Gastrocnemius medialis (tissue), 4 donors: ENCODE measurements around the gene ASPRV1. TPM values are rescaled to one million over a fixed set of nuclear protein-coding genes. Genes with fewer than 3 reads are reported as not detected.

ENCODE experiments used
- ATAC-seq, 2 donors: fragments of 150-250 bp; one replicate each; pipeline ENCODE4 v1.9.1; 2016
- DNase-seq, 2 donors: peaks; one replicate each; pipeline ENCODE4 v3.0.0-alpha.2; 2019
- H3K27ac ChIP-seq, 4 donors: fragments of 200-600 bp; sonication (generic); 1 replicate in 1 of 4; 2 replicates in 3 of 4; pipeline ENCODE4 v1.5.1; 2016 to 2018; ENCODE audit warnings: mild to moderate bottlenecking in 2 of 4, moderate library complexity in 1 of 4
- H3K27me3 ChIP-seq, 3 donors: fragments of 200-600 bp; sonication (generic) in 2 of 3; 1 replicate in 1 of 3; 2 replicates in 2 of 3; pipeline versions ENCODE4 v1.5.1 to v1.6.0; 2016 to 2019; ENCODE audit warnings: mild to moderate bottlenecking in 1 of 3, moderate library complexity in 1 of 3
- H3K36me3 ChIP-seq, 2 donors: fragments of 200-600 bp; sonication (generic) in 1 of 2; one replicate each; pipeline ENCODE4 v1.5.1; 2017 to 2018
- H3K4me1 ChIP-seq, 2 donors: fragments of 200-600 bp; sonication (generic) in 1 of 2; one replicate each; pipeline ENCODE4 v1.5.1; 2016 to 2017; ENCODE audit warnings: mild to moderate bottlenecking in 2 of 2
- H3K4me3 ChIP-seq, 4 donors: fragments of 200-600 bp; sonication (generic) in 3 of 4; 1 replicate in 1 of 4; 2 replicates in 3 of 4; pipeline ENCODE4 v1.5.1; 2016 to 2019; ENCODE audit warnings: mild to moderate bottlenecking in 2 of 4
- H3K9me3 ChIP-seq, 3 donors: fragments of 200-600 bp; sonication (generic) in 2 of 3; 1 replicate in 1 of 3; 2 replicates in 2 of 3; pipeline ENCODE4 v1.5.1; 2016 to 2019
- POLR2A ChIP-seq, 2 donors: fragments of 450-650 bp; IDR thresholded peaks; one replicate each; pipeline ENCODE4 v1.6.1; 2017; ENCODE audit warnings: antibody characterized with exemption in 2 of 2, mild to moderate bottlenecking in 2 of 2, moderate library complexity in 2 of 2
- in situ Hi-C, 4 donors: fragments of 200-750 bp; cut with MboI; loops; one replicate each; pipeline versions ENCODE4 v1.15.0 to v1.8.0; 2017; ENCODE audit warnings: low sequenced_read_pairs in 4 of 4
- intact Hi-C: fragments of 100-400 bp; cut with DNase I; formaldehyde crosslinking; loops from one replicate; pipeline ENCODE4 v1.15.1; 2023; ENCODE audit warnings: low total_unique reads
- total RNA-seq, 4 donors: library from RNA; depleted of rRNA; stranded (reverse); fragments of >200 nt; gene quantifications; one replicate each; pipeline versions ENCODE4 v1.1.0 to v1.2.3, GENCODE V29; 2016
- TF ChIP-seq, protein P1 (sequence below), 5 experiments: fragments of 450-650 bp in 3 of 5; fragments of 200-600 bp in 2 of 5; sonication (generic) in 2 of 5; IDR thresholded peaks in 4 of 5; conservative IDR thresholded peaks in 1 of 5; 1 replicate in 4 of 5; 2 replicates in 1 of 5; pipeline ENCODE4 v1.5.1; 2016 to 2019; ENCODE audit warnings: antibody characterized with exemption in 5 of 5, mild to moderate bottlenecking in 3 of 5, moderate library complexity in 3 of 5

Gene ASPRV1
- total RNA-seq, 4 donors from 2014 or later: 0.39 to 3.1 (median 0.61) TPM

GRCh38 chr2:69934614-69934908 lies 26.9 kb downstream of the ASPRV1 start:
- intact Hi-C loops: no loop called here
- in situ Hi-C loops: no loop called here
- Histone ChIP-seq H3K4me1 (peaks cover 16 to 25% of the 10 kb centered on the region in 2 donors), H3K4me3 (no peak overlapping the region), H3K27me3 (no peaks in the 10 kb centered on the region), H3K9me3 (no peaks in the 10 kb centered on the region), H3K36me3 (peaks cover 0 to 54% of the 10 kb centered on the region in 2 donors), H3K27ac (no peak overlapping the region)
- ATAC-seq (no peak), DNase-seq (no peak)
- TF ChIP-seq POLR2A (IDR thresholded peaks at IDR 0.05): no peak

GRCh38 chr2:69933839-69934613 lies 27.4 kb downstream of the ASPRV1 start:
- ATAC-seq (peak in 1 of 2 donors; percentile 38), DNase-seq (no peak)
- H3K27me3 ChIP-seq: no peaks in the 10 kb centered on the region
- H3K4me1 ChIP-seq: peaks cover 16 to 25% of the 10 kb centered on the region in 2 donors
- intact Hi-C loops: no loop called here
- H3K36me3 ChIP-seq: peaks cover 0 to 49% of the 10 kb centered on the region in 2 donors
- peak overlapping the region in 1 of 4 donors; percentile 11 for H3K27ac ChIP-seq
- no peak for TF ChIP-seq POLR2A (IDR thresholded peaks at IDR 0.05)
- TF ChIP-seq, protein P1, sequence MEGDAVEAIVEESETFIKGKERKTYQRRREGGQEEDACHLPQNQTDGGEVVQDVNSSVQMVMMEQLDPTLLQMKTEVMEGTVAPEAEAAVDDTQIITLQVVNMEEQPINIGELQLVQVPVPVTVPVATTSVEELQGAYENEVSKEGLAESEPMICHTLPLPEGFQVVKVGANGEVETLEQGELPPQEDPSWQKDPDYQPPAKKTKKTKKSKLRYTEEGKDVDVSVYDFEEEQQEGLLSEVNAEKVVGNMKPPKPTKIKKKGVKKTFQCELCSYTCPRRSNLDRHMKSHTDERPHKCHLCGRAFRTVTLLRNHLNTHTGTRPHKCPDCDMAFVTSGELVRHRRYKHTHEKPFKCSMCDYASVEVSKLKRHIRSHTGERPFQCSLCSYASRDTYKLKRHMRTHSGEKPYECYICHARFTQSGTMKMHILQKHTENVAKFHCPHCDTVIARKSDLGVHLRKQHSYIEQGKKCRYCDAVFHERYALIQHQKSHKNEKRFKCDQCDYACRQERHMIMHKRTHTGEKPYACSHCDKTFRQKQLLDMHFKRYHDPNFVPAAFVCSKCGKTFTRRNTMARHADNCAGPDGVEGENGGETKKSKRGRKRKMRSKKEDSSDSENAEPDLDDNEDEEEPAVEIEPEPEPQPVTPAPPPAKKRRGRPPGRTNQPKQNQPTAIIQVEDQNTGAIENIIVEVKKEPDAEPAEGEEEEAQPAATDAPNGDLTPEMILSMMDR (IDR thresholded peaks at IDR 0.05 in 4 of 5, conservative IDR thresholded peaks at IDR 0.05 in 1 of 5): no peak
- in situ Hi-C loops: no loop called here
- no peaks in the 10 kb centered on the region for H3K9me3 ChIP-seq
- H3K4me3 ChIP-seq: no peak overlapping the region

DNA sequence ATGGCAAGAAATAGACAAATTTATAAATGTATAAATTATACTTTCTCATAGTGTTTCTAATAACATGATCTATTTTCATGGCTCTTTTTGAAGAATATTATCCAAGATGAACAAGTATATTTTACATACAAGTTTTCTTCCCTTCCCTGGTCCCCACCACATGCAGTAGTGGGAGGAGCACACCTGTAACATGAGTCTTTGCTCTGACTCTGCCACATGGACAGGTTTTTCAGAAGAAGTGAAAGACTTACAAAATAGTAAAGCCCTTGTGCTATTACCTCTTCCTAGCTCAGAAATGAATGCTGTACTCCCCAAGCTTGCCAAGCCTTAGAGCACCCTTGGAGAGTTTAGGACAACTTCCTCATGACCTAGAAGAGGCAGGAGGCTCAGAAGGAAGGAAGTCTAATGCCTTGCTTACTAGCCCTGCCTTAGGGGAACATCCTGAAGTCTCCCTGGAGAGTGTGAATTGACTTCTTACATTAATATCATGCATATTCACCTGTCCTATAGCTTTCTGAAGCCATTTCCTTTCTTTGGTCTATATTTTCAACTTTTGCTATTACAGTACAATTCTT lies 28.1 kb downstream of the ASPRV1 start:
- peaks cover 0 to 42% of the 10 kb centered on the region in 2 donors for H3K36me3 ChIP-seq
- H3K4me3 ChIP-seq: no peak overlapping the region
- no peaks in the 10 kb centered on the region for H3K27me3 ChIP-seq
- H3K9me3 ChIP-seq: no peaks in the 10 kb centered on the region
- ATAC-seq: no peak
- H3K27ac ChIP-seq: peak overlapping the region in 1 of 4 donors; percentile 21
- peaks cover 16 to 25% of the 10 kb centered on the region in 2 donors for H3K4me1 ChIP-seq
- no peak for TF ChIP-seq POLR2A (IDR thresholded peaks at IDR 0.05)
- TF ChIP-seq, protein P1 (IDR thresholded peaks at IDR 0.05 in 4 of 5, conservative IDR thresholded peaks at IDR 0.05 in 1 of 5): no peak
- intact Hi-C loops: no loop called here
- no peak for DNase-seq
- in situ Hi-C loops: no loop called here

DNA sequence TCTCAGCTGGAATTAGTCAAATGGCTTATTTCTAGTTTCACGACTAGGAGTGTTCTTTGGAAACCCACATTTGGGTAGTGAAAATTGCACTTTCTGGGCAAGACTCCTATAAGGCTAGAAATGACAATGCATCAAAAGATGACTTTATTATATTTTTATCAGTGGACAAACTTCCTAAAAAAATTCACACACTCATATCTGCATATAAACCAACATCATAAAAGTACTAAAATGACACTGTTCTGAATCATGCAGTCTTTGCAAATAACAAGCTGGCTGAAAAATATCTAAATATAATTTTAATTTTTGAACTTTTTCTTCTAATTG lies 28.9 kb downstream of the ASPRV1 start:
- no peaks in the 10 kb centered on the region for H3K9me3 ChIP-seq
- TF ChIP-seq, protein P1 (IDR thresholded peaks at IDR 0.05 in 4 of 5, conservative IDR thresholded peaks at IDR 0.05 in 1 of 5): no peak
- TF ChIP-seq POLR2A (IDR thresholded peaks at IDR 0.05): no peak
- no peak overlapping the region for H3K27ac ChIP-seq
- no peaks in the 10 kb centered on the region for H3K27me3 ChIP-seq
- ATAC-seq: no peak
- in situ Hi-C loops (no loop called here), intact Hi-C loops (no loop called here)
- no peak overlapping the region for H3K4me3 ChIP-seq
- peaks cover 16 to 25% of the 10 kb centered on the region in 2 donors for H3K4me1 ChIP-seq
- peaks cover 0 to 34% of the 10 kb centered on the region in 2 donors for H3K36me3 ChIP-seq
- no peak for DNase-seq

DNA sequence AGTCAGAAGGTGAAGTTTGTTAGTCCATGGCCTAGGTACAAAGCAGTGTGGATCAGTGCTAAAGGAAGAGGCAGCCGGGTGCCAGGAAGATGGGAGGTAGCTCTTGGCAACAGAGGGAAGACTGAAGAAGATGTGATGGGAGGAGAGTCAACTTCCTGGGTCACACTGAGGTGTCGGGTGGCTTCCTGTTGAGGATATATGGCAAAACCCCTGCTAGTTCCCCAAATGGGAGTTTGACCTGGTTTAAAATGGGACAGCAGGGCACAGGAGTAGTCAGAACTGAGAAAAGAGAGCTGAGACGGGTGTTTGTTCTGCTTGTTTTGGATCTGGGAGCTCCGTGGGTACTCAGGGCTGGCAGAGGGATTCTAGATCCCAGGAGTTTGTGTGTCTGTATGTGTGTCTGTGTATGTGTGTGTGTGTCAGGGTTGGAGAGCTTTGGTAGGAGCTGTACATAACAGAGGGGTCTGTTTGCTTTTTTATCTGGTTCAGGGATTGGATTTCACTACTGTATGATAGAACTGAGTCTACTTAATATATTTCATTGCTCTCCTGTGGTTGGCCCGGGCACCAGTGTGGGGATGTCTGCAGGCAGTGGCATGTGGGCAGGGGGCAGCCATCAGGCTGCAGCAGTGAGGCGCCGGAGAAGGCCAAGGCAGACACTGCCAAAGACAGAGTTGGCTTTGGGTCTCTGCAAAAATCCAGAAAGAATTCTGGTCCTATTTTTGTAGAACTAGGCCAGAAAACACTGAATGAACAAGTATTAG lies 29.4 kb downstream of the ASPRV1 start:
- H3K4me1 ChIP-seq: peaks cover 16 to 25% of the 10 kb centered on the region in 2 donors
- H3K9me3 ChIP-seq: no peaks in the 10 kb centered on the region
- peaks cover 0 to 29% of the 10 kb centered on the region in 2 donors for H3K36me3 ChIP-seq
- no peak overlapping the region for H3K4me3 ChIP-seq
- intact Hi-C loops (no loop called here), in situ Hi-C loops (no loop called here)
- TF ChIP-seq POLR2A (IDR thresholded peaks at IDR 0.05): no peak
- TF ChIP-seq, protein P1 (IDR thresholded peaks at IDR 0.05 in 4 of 5, conservative IDR thresholded peaks at IDR 0.05 in 1 of 5): no peak
- DNase-seq (no peak), ATAC-seq (no peak)
- no peaks in the 10 kb centered on the region for H3K27me3 ChIP-seq
- no peak overlapping the region for H3K27ac ChIP-seq
